Vagina (tissue), 2 donors: ENCODE measurements around the gene DUSP15. TPM values are rescaled to one million over a fixed set of nuclear protein-coding genes. Genes with fewer than 3 reads are reported as not detected.

Source experiments
- DNase-seq, 2 donors: peaks; one replicate each; pipeline ENCODE4 v3.0.0-alpha.2; 2017; ENCODE audit errors: extremely low spot score in 2 of 2
- H3K27ac ChIP-seq: fragments of 200-600 bp; sonication (generic); one replicate; pipeline ENCODE4 v1.5.1; 2019
- H3K27me3 ChIP-seq: fragments of 200-600 bp; sonication (generic); one replicate; pipeline ENCODE4 v1.5.1; 2019
- H3K36me3 ChIP-seq, 2 donors: fragments of 200-600 bp; sonication (generic); one replicate each; pipeline ENCODE4 v1.5.1; 2017 to 2019
- H3K4me1 ChIP-seq: fragments of 200-600 bp; sonication (generic); one replicate; pipeline ENCODE4 v1.5.1; 2019
- H3K4me3 ChIP-seq, 2 donors: fragments of 200-600 bp; sonication (generic); 1 replicate in 1 of 2; 2 replicates in 1 of 2; pipeline ENCODE4 v1.5.1; 2016 to 2019
- H3K9me3 ChIP-seq: fragments of 200-600 bp; sonication (generic); one replicate; pipeline ENCODE4 v1.5.1; 2019
- CTCF ChIP-seq, 3 experiments: fragments of 450-650 bp in 2 of 3; fragments of 200-600 bp in 1 of 3; sonication (generic) in 1 of 3; IDR thresholded peaks; one replicate each; pipeline ENCODE4 v1.5.1; 2017 to 2019; ENCODE audit warnings: antibody characterized with exemption in 3 of 3, mild to moderate bottlenecking in 2 of 3, moderate library complexity in 2 of 3
- POLR2A ChIP-seq, 2 donors: fragments of 450-650 bp; IDR thresholded peaks; one replicate each; pipeline ENCODE4 v1.6.1; 2017; ENCODE audit warnings: antibody characterized with exemption in 2 of 2, mild to moderate bottlenecking in 2 of 2, moderate library complexity in 2 of 2
- POLR2AphosphoS5 ChIP-seq, 2 donors: sonication (generic); formaldehyde crosslinking; IDR thresholded peaks; one replicate each; pipeline ENCODE4 v1.9.0; 2017; ENCODE audit warnings: antibody characterized with exemption in 2 of 2, mild to moderate bottlenecking in 2 of 2, low read depth in 1 of 2; ENCODE audit not compliant: insufficient read depth in 1 of 2
- intact Hi-C: fragments of 100-400 bp; cut with DNase I; formaldehyde crosslinking; loops from one replicate; pipeline ENCODE4 v1.15.1; 2023
- total RNA-seq: library from RNA; depleted of rRNA; stranded (reverse); fragments of >200 nt; gene quantifications from one replicate; pipeline ENCODE4 v1.2.3, GENCODE V29; 2016

Gene DUSP15
- total RNA-seq, 1 donor from 2014 or later: 2.5 TPM

GRCh38 chr20:31853481-31853880 is 16.8 kb downstream of the DUSP15 start:
- no peak for TF ChIP-seq CTCF (IDR thresholded peaks at IDR 0.05)
- TF ChIP-seq POLR2AphosphoS5 (IDR thresholded peaks at IDR 0.05; ENCODE audit: insufficient read depth in 1 of 2, low read depth in 1 of 2): no peak
- no peak for TF ChIP-seq POLR2A (IDR thresholded peaks at IDR 0.05)
- no peak for DNase-seq
- Histone ChIP-seq H3K9me3 (no peaks in the 10 kb centered on the region), H3K4me3 (no peak overlapping the region), H3K27ac (no peak overlapping the region), H3K27me3 (no peaks in the 10 kb centered on the region), H3K36me3 (no peaks in the 10 kb centered on the region), H3K4me1 (peaks cover 12% of the 10 kb centered on the region)
- intact Hi-C loops: loop anchor here (5.0 to 10.0 kb wide), 2 partner anchors 99 to 181 kb away; partner anchors contain the start of gene PDRG1

- no peak overlapping the region for H3K27ac ChIP-seq
- peaks cover 12% of the 10 kb centered on the region for H3K4me1 ChIP-seq
- no peaks in the 10 kb centered on the region for H3K36me3 ChIP-seq
- no peaks in the 10 kb centered on the region for H3K9me3 ChIP-seq
- no peak for DNase-seq
- intact Hi-C loops: loop anchor here (5.0 to 10.0 kb wide), 2 partner anchors 101 to 183 kb away; partner anchors contain the start of gene PDRG1
- TF ChIP-seq POLR2A (IDR thresholded peaks at IDR 0.05) (no peak), POLR2AphosphoS5 (IDR thresholded peaks at IDR 0.05; ENCODE audit: insufficient read depth in 1 of 2, low read depth in 1 of 2) (peak in 1 of 2 donors; percentile 22)
- no peaks in the 10 kb centered on the region for H3K27me3 ChIP-seq
- H3K4me3 ChIP-seq: no peak overlapping the region
Observed at GRCh38 chr20:31851240-31851955, 18.9 kb downstream of the DUSP15 start.

- H3K27ac ChIP-seq: no peak overlapping the region
- no peaks in the 10 kb centered on the region for H3K27me3 ChIP-seq
- H3K4me1 ChIP-seq: peaks cover 23% of the 10 kb centered on the region
- H3K9me3 ChIP-seq: no peaks in the 10 kb centered on the region
- intact Hi-C loops: no loop called here
- H3K4me3 ChIP-seq: no peak overlapping the region
- no peak for DNase-seq
- no peak for TF ChIP-seq CTCF (IDR thresholded peaks at IDR 0.05)
- no peak for TF ChIP-seq POLR2A (IDR thresholded peaks at IDR 0.05)
- TF ChIP-seq POLR2AphosphoS5 (IDR thresholded peaks at IDR 0.05; ENCODE audit: insufficient read depth in 1 of 2, low read depth in 1 of 2): peak in 1 of 2 donors; percentile 14
- no peaks in the 10 kb centered on the region for H3K36me3 ChIP-seq
Observed at GRCh38 chr20:31849306-31849930, 20.9 kb downstream of the DUSP15 start.

- Histone ChIP-seq H3K9me3 (no peaks in the 10 kb centered on the region), H3K4me3 (no peak overlapping the region), H3K4me1 (peaks cover 23% of the 10 kb centered on the region), H3K27ac (no peak overlapping the region), H3K36me3 (no peaks in the 10 kb centered on the region), H3K27me3 (no peaks in the 10 kb centered on the region)
- intact Hi-C loops: no loop called here
- no peak for DNase-seq
- TF ChIP-seq CTCF (IDR thresholded peaks at IDR 0.05) (no peak), POLR2A (IDR thresholded peaks at IDR 0.05) (no peak), POLR2AphosphoS5 (IDR thresholded peaks at IDR 0.05; ENCODE audit: insufficient read depth in 1 of 2, low read depth in 1 of 2) (no peak)
Observed at GRCh38 chr20:31848088-31848999, 22.0 kb downstream of the DUSP15 start.

GRCh38 chr20:31846793-31847138 is 23.6 kb downstream of the DUSP15 start:
- no peak overlapping the region for H3K4me3 ChIP-seq
- no peaks in the 10 kb centered on the region for H3K9me3 ChIP-seq
- no peak for DNase-seq
- no peaks in the 10 kb centered on the region for H3K36me3 ChIP-seq
- no peaks in the 10 kb centered on the region for H3K27me3 ChIP-seq
- TF ChIP-seq CTCF (IDR thresholded peaks at IDR 0.05) (peak in 1 of 3 experiments; percentile 24), POLR2AphosphoS5 (IDR thresholded peaks at IDR 0.05; ENCODE audit: insufficient read depth in 1 of 2, low read depth in 1 of 2) (no peak)
- intact Hi-C loops: no loop called here
- H3K27ac ChIP-seq: no peak overlapping the region
- H3K4me1 ChIP-seq: peaks cover 25% of the 10 kb centered on the region
